Neuronal stem cell (in vitro differentiated cells): ENCODE results near the gene CLEC4M.
A peak's percentile ranks its signal among the peaks of the same experiment; 100 is the strongest.

Experiments used
- DNase-seq: peaks from one replicate; pipeline ENCODE4 v3.0.0-alpha.2; 2013; ENCODE audit warnings: low spot score
- H2AFZ ChIP-seq: one replicate; pipeline ENCODE4 v1.6.1; 2013; ENCODE audit warnings: mild to moderate bottlenecking, low read length, inconsistent platforms
- H2AK5ac ChIP-seq: 2 replicates; pipeline ENCODE4 v1.6.1; 2013; ENCODE audit warnings: low read depth, mild to moderate bottlenecking, inconsistent platforms, low read length, moderate library complexity, mixed read lengths
- H2BK120ac ChIP-seq: 2 replicates; pipeline ENCODE4 v1.6.1; 2013; ENCODE audit warnings: low read depth, mild to moderate bottlenecking, inconsistent platforms, low read length, moderate library complexity, mixed read lengths
- H2BK12ac ChIP-seq: one replicate; pipeline ENCODE4 v1.6.1; 2013; ENCODE audit warnings: low read length, inconsistent platforms
- H2BK15ac ChIP-seq: 2 replicates; pipeline ENCODE4 v1.6.1; 2013; ENCODE audit warnings: mild to moderate bottlenecking, low read length, inconsistent platforms, mixed read lengths
- H2BK5ac ChIP-seq: one replicate; pipeline ENCODE4 v1.6.1; 2013; ENCODE audit warnings: inconsistent platforms, mild to moderate bottlenecking, low read length, moderate library complexity
- H3K14ac ChIP-seq: one replicate; pipeline ENCODE4 v1.6.1; 2013; ENCODE audit warnings: low read length, inconsistent platforms
- H3K18ac ChIP-seq: 2 replicates; pipeline ENCODE4 v1.6.1; 2013; ENCODE audit warnings: low read length, inconsistent platforms
- H3K23ac ChIP-seq: 2 replicates; pipeline ENCODE4 v1.6.1; 2013; ENCODE audit warnings: low read depth, mild to moderate bottlenecking, mixed read lengths, low read length, inconsistent platforms; ENCODE audit not compliant: poor library complexity
- H3K27ac ChIP-seq: replicated peaks from 3 replicates; pipeline ENCODE4 v1.5.1; 2013; ENCODE audit warnings: low read length, inconsistent platforms
- H3K27me3 ChIP-seq, 3 experiments: 2 replicates each; pipeline ENCODE4 v1.6.1; 2013; ENCODE audit warnings: low read length in 3 of 3, mild to moderate bottlenecking in 2 of 3, inconsistent platforms in 1 of 3, low read depth in 1 of 3, mixed read lengths in 1 of 3, moderate library complexity in 1 of 3; ENCODE audit not compliant: control insufficient read depth in 3 of 3, insufficient read depth in 3 of 3
- H3K36me3 ChIP-seq, 2 donors: replicated peaks in 1 of 2; 2 replicates each; pipeline ENCODE4 v1.6.1; 2013; ENCODE audit warnings: low read length in 2 of 2; ENCODE audit not compliant: control insufficient read depth in 2 of 2, insufficient read depth in 2 of 2
- H3K4ac ChIP-seq: 2 replicates; pipeline ENCODE4 v1.6.1; 2013; ENCODE audit warnings: inconsistent platforms, mild to moderate bottlenecking, low read length, moderate library complexity
- H3K4me1 ChIP-seq, 2 donors: 1 replicate in 1 of 2; 2 replicates in 1 of 2; pipeline ENCODE4 v1.6.1; 2013; ENCODE audit warnings: low read length in 2 of 2, low read depth in 1 of 2; ENCODE audit not compliant: control insufficient read depth in 2 of 2, insufficient read depth in 1 of 2
- H3K4me2 ChIP-seq: one replicate; pipeline ENCODE4 v1.6.1; 2013; ENCODE audit warnings: mild to moderate bottlenecking, low read length, inconsistent platforms; ENCODE audit not compliant: insufficient read depth, poor library complexity, severe bottlenecking
- H3K4me3 ChIP-seq, 2 donors: 2 replicates each; pipeline ENCODE4 v1.5.1; 2013; ENCODE audit warnings: low read length in 2 of 2, mild to moderate bottlenecking in 2 of 2, inconsistent platforms in 1 of 2, moderate library complexity in 1 of 2
- H3K79me1 ChIP-seq: one replicate; pipeline ENCODE4 v1.6.1; 2013; ENCODE audit warnings: low read depth, mild to moderate bottlenecking, inconsistent platforms, low read length, moderate library complexity
- H3K9ac ChIP-seq: one replicate; pipeline ENCODE4 v1.6.1; 2013; ENCODE audit warnings: mild to moderate bottlenecking, low read depth, low read length, inconsistent platforms; ENCODE audit not compliant: poor library complexity
- H3K9me3 ChIP-seq, 2 donors: replicated peaks in 1 of 2; 2 replicates each; pipeline versions ENCODE3 to v1.6.1; 2013; ENCODE audit warnings: low read length in 2 of 2, mild to moderate bottlenecking in 2 of 2, inconsistent platforms in 1 of 2, low read depth in 1 of 2, mixed read lengths in 1 of 2, moderate library complexity in 1 of 2; ENCODE audit not compliant: control insufficient read depth in 2 of 2, insufficient read depth in 1 of 2
- H4K8ac ChIP-seq: one replicate; pipeline ENCODE4 v1.6.1; 2013; ENCODE audit warnings: low read depth, mild to moderate bottlenecking, inconsistent platforms, low read length, moderate library complexity
- H4K91ac ChIP-seq: one replicate; pipeline ENCODE4 v1.6.1; 2013; ENCODE audit warnings: low read length, low read depth, mild to moderate bottlenecking, inconsistent platforms; ENCODE audit not compliant: poor library complexity
- WGBS, 2 donors: extraction: QIAGEN DNeasy Blood & Tissue Kit; methylation state at CpG; one replicate each; pipeline ENCODE4 v1.1.7; 2013; ENCODE audit warnings: missing lambda C conversion rate in 2 of 2, mixed read lengths in 1 of 2; ENCODE audit not compliant: insufficient read length in 2 of 2, insufficient replicate concordance in 1 of 2; ENCODE audit errors: extremely low coverage in 2 of 2; 5-methylcytosine and 5-hydroxymethylcytosine counted together

The CLEC4M gene

GRCh38 chr19:7746903-7747884 lies 15.8 kb upstream of the CLEC4M start, which contains the start of gene CD209:
CD209 (minus strand) TSS chr19:7747534; CDS start chr19:7747511, 23 bp downstream.
- Histone ChIP-seq H3K4me1 (no peaks in the 10 kb centered on the region), H3K27ac (no peak within 1 kb of the TSS), H2AFZ (peak within 1 kb of the TSS; percentile 23), H3K27me3 (peaks cover 0 to 3% (median 0%) of the 10 kb centered on the region in 3 experiments), H3K79me1 (no peaks in the 10 kb centered on the region), H3K18ac (peak within 1 kb of the TSS; percentile 24), H2BK15ac (no peak within 1 kb of the TSS), H3K4me2 (no peak within 1 kb of the TSS), H4K91ac (no peak within 1 kb of the TSS), H3K23ac (no peak within 1 kb of the TSS), H3K4ac (no peak within 1 kb of the TSS), H2BK5ac (no peak within 1 kb of the TSS), H3K36me3 (no peaks in the 10 kb centered on the region), H3K4me3 (no peak within 1 kb of the TSS), H3K9ac (no peak within 1 kb of the TSS), H3K9me3 (peaks cover 0 to 3% of the 10 kb centered on the region in 2 donors), H2BK12ac (no peak within 1 kb of the TSS), H2BK120ac (no peak within 1 kb of the TSS), H3K14ac (no peak within 1 kb of the TSS), H2AK5ac (peak within 1 kb of the TSS; percentile 22), H4K8ac (no peak within 1 kb of the TSS)
- WGBS, 2 donors = no CpG with 5 or more reads among the region's 7 CpGs
- no peak for DNase-seq

GRCh38 chr19:7748171-7748570 lies 14.9 kb upstream of the CLEC4M start:
- H3K4me3 ChIP-seq = no peak overlapping the region
- H3K4me2 ChIP-seq = no peak overlapping the region
- H3K4ac ChIP-seq = no peak overlapping the region
- no peaks in the 10 kb centered on the region for H3K79me1 ChIP-seq
- no peak overlapping the region for H2AFZ ChIP-seq
- H3K36me3 ChIP-seq = no peaks in the 10 kb centered on the region
- no CpG with 5 or more reads among the region's 2 CpGs for WGBS, 2 donors
- no peak overlapping the region for H3K27ac ChIP-seq
- H4K8ac ChIP-seq = no peak overlapping the region
- no peaks in the 10 kb centered on the region for H3K4me1 ChIP-seq
- H2BK15ac ChIP-seq = no peak overlapping the region
- H2BK12ac ChIP-seq = no peak overlapping the region
- peaks cover 0 to 3% (median 0%) of the 10 kb centered on the region in 3 experiments for H3K27me3 ChIP-seq
- H3K18ac ChIP-seq = no peak overlapping the region
- peaks cover 0 to 3% of the 10 kb centered on the region in 2 donors for H3K9me3 ChIP-seq
- H4K91ac ChIP-seq = no peak overlapping the region
- H2BK5ac ChIP-seq = no peak overlapping the region
- H2BK120ac ChIP-seq = no peak overlapping the region
- no peak for DNase-seq
- no peak overlapping the region for H3K14ac ChIP-seq
- no peak overlapping the region for H3K9ac ChIP-seq
- no peak overlapping the region for H3K23ac ChIP-seq
- H2AK5ac ChIP-seq = no peak overlapping the region

- no CpG with 5 or more reads among the region's 4 CpGs for WGBS, 2 donors
- Histone ChIP-seq H3K18ac (no peak overlapping the region), H3K79me1 (no peaks in the 10 kb centered on the region), H2AFZ (no peak overlapping the region), H3K36me3 (no peaks in the 10 kb centered on the region), H3K9me3 (peaks cover 0 to 3% of the 10 kb centered on the region in 2 donors), H4K91ac (no peak overlapping the region), H2BK15ac (no peak overlapping the region), H2AK5ac (no peak overlapping the region), H4K8ac (no peak overlapping the region), H3K4me1 (no peaks in the 10 kb centered on the region), H3K9ac (no peak overlapping the region), H3K4me3 (no peak overlapping the region), H3K14ac (no peak overlapping the region), H3K4ac (no peak overlapping the region), H2BK12ac (no peak overlapping the region), H2BK120ac (no peak overlapping the region), H3K27ac (no peak overlapping the region), H3K27me3 (peaks cover 0 to 3% (median 0%) of the 10 kb centered on the region in 3 experiments), H3K23ac (no peak overlapping the region), H3K4me2 (no peak overlapping the region), H2BK5ac (no peak overlapping the region)
- no peak for DNase-seq
Measured at GRCh38 chr19:7748756-7749155, 14.3 kb upstream of the CLEC4M start.

- DNase-seq = no peak
- Histone ChIP-seq H2BK12ac (peak overlapping the region; percentile 22), H2BK15ac (no peak overlapping the region), H3K23ac (peak overlapping the region; percentile 80), H4K8ac (peak overlapping the region; percentile 48), H3K4me3 (no peak overlapping the region), H3K79me1 (no peaks in the 10 kb centered on the region), H2BK5ac (no peak overlapping the region), H3K27ac (no peak overlapping the region), H4K91ac (peak overlapping the region; percentile 85), H3K18ac (no peak overlapping the region), H3K14ac (no peak overlapping the region), H3K9ac (no peak overlapping the region), H3K4ac (no peak overlapping the region), H3K9me3 (peaks cover 0 to 3% of the 10 kb centered on the region in 2 donors), H2AK5ac (no peak overlapping the region), H3K4me2 (no peak overlapping the region), H2AFZ (no peak overlapping the region), H3K27me3 (no peaks in the 10 kb centered on the region), H3K4me1 (no peaks in the 10 kb centered on the region), H3K36me3 (no peaks in the 10 kb centered on the region), H2BK120ac (no peak overlapping the region)
- WGBS, 2 donors = no CpG with 5 or more reads among the region's 12 CpGs
Measured at GRCh38 chr19:7751157-7751783, 11.8 kb upstream of the CLEC4M start.
